ENCODE data around the gene XYLT1. TPM values are rescaled to one million over a fixed set of nuclear protein-coding genes. Genes with fewer than 3 reads are reported as not detected.

The XYLT1 gene
- total and polyA plus RNA-seq, 2 of the 8 experiments (the other 6 are each of a cell fraction or from before 2014, with no cell fraction given): 6.6 to 25.4 TPM

DNA sequence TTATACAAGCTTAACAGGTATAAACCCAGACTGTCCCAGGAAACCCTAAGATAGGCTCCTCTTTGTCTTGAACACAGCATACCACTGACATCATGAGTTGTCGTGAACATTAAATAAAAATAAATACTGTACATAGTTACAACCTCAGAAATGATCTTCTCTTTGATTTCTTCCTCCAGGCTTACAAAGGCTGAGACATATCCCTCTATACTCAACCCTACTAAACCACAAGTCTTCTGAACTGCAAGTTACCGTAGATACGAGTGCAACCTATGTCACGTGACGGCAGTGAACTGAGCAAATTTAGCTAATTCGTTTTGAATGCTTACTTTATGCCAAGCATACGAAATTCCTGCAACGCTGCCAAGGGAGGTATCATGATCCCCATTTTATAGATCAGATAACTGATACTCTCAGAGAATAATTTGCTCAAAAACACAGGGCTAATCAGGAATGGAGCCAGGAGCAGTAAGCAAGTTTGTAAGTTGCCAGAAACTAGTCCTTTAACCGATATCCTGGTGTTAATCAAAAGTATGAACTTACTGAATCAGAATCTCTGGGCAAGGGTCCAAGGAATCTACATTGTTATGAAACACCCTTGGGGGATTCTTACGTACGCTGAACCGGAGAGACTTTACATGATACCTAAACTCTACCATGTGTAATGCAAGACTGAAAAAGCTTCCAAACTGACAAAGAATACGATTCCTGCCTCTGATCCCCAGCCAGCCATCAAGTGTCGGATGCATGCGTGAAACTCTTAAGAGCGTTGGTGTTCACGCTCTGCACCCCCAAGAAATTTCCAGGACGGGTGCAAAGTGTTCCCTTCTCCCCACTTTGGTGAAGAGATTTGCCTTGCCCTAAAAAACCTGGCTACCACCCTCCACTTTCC is 106.2 kb downstream of the XYLT1 start:
- H4K20me1 ChIP-seq (replicated peaks in 1 of 2; ENCODE audit: control insufficient read depth in 1 of 2, insufficient read depth in 2 of 2, low read length in 2 of 2): peaks cover 0 to under 1% of the 10 kb centered on the region in 2 experiments
- no peak overlapping the region for H2BK120ac ChIP-seq (replicated peaks; ENCODE audit: low read depth, low read length)
- H3K36me3 ChIP-seq (ENCODE audit: control insufficient read depth in 2 of 4, insufficient read depth in 4 of 4, low read length in 3 of 4): no peaks in the 10 kb centered on the region
- no peak for FAIRE-seq
- H3K14ac ChIP-seq (ENCODE audit: insufficient read length): no peak overlapping the region
- H3K27me3 ChIP-seq (replicated peaks in 1 of 4; ENCODE audit: control insufficient read depth in 3 of 4, extremely low read depth in 1 of 4, insufficient read depth in 3 of 4, low read length in 3 of 4): no peaks in the 10 kb centered on the region
- H3K23ac ChIP-seq (ENCODE audit: insufficient read length): no peak overlapping the region
- H3K79me2 ChIP-seq (ENCODE audit: control insufficient read depth in 1 of 2, insufficient read depth in 2 of 2, low read length in 2 of 2): peaks cover 0 to 4% of the 10 kb centered on the region in 2 experiments; a peak in 1 of 4 replicates
- ChIA-PET CTCF (ENCODE audit: partially characterized antibody) (interaction anchor here (0.9 to 1.2 kb wide), 3 partner anchors 65 to 95 kb away, joined by 3 to 4 read pairs (median 3); no protein-coding TSS in a partner anchor), POLR2A (ENCODE audit: partially characterized antibody) (no interaction called here)
- H2BK5ac ChIP-seq (ENCODE audit: low read depth, low read length): no peak overlapping the region
- H3K79me1 ChIP-seq (ENCODE audit: low read depth, low read length): no peaks in the 10 kb centered on the region; the same call in 1 of the 2 replicates
- H3K9me3 ChIP-seq (ENCODE audit: insufficient read depth in 2 of 2, low read depth in 1 of 2, low read length in 1 of 2): no peaks in the 10 kb centered on the region
- H4K5ac ChIP-seq (ENCODE audit: insufficient read length, low read depth, low read length): no peak overlapping the region
- no peak overlapping the region; the same call in 1 of the 2 replicates for H2AK5ac ChIP-seq (ENCODE audit: low read depth, low read length)
- peak overlapping the region; percentile 57; the same call in 1 of the 2 replicates for H2BK20ac ChIP-seq (ENCODE audit: low read length)
- no peak overlapping the region for H2AFZ ChIP-seq (ENCODE audit: low read length)
- H3K9ac ChIP-seq (replicated peaks in 1 of 4; ENCODE audit: extremely low read depth in 1 of 4, low read depth in 3 of 4, low read length in 3 of 4): no peak overlapping the region
- H4K8ac ChIP-seq (ENCODE audit: extremely low read depth, insufficient read depth, low read length): no peak overlapping the region
- no peak overlapping the region for H3K56ac ChIP-seq (replicated peaks; ENCODE audit: insufficient read length, low read depth, low read length)
- peak overlapping the region; percentile 55 for H4K91ac ChIP-seq (replicated peaks; ENCODE audit: insufficient read length, low read length)
- H3K4ac ChIP-seq (replicated peaks; ENCODE audit: insufficient read length, low read depth, low read length): no peak overlapping the region
- H3K4me2 ChIP-seq (ENCODE audit: insufficient read depth in 1 of 2, low read depth in 2 of 2, low read length in 2 of 2): no peak overlapping the region
- H2BK12ac ChIP-seq (ENCODE audit: low read depth, low read length): no peak overlapping the region
- TF ChIP-seq EP300 (IDR thresholded peaks at IDR 0.05; ENCODE audit: borderline replicate concordance in 1 of 2, low read depth in 2 of 2, low read length in 2 of 2): no peak
- TF ChIP-seq CHD1 (IDR thresholded peaks at IDR 0.05; ENCODE audit: low read depth, low read length): no peak
- WGBS, 2 experiments (ENCODE audit: extremely low coverage in 1 of 2, insufficient coverage in 1 of 2, insufficient read length in 1 of 2, insufficient replicate concordance in 2 of 2, low coverage in 1 of 2, low lambda C conversion rate in 2 of 2, missing lambda C conversion rate in 1 of 2): 89% methylated on average over 18 of the region's 18 CpGs; no CpG with 5 or more reads in 1 of the 2 experiments
- no peak overlapping the region for H3K27ac ChIP-seq (ENCODE audit: low read depth, low read length)
- H3K4me3 ChIP-seq (ENCODE audit: extremely low read depth in 1 of 4, insufficient read depth in 2 of 4, low read depth in 3 of 4, low read length in 4 of 4): no peak overlapping the region
- peak overlapping the region; percentile 5; the same call in 1 of the 2 replicates for H3K18ac ChIP-seq (ENCODE audit: extremely low read depth, low read length)
- no peaks in the 10 kb centered on the region for H3K23me2 ChIP-seq (ENCODE audit: low read depth, low read length)
- H2BK15ac ChIP-seq (ENCODE audit: low read length): 0 out of 2 replicates have a peak overlapping the region, but pooled peaks have one; percentile 77
- DNase-seq (ENCODE audit: low read depth in 1 of 2, low spot score in 2 of 2): no peak
- peaks cover 0 to 13% (median 10%) of the 10 kb centered on the region in 4 experiments; a peak in 5 of 7 replicates for H3K4me1 ChIP-seq (replicated peaks in 1 of 4; ENCODE audit: control insufficient read depth in 3 of 4, insufficient read depth in 4 of 4, low read length in 3 of 4)

All from H1 (cell line).